Urinary bladder (tissue), 4 donors: Measurements from ENCODE around the gene PRH1. TPM values are rescaled to one million over a fixed set of nuclear protein-coding genes. Genes with fewer than 3 reads are reported as not detected.

Experiments used
- DNase-seq: peaks from one replicate; pipeline ENCODE4 v3.0.0-alpha.2; 2015; ENCODE audit errors: extremely low spot score
- H3K27ac ChIP-seq: one replicate; pipeline ENCODE4 v1.5.1; 2013; ENCODE audit warnings: low read depth, mild to moderate bottlenecking, moderate library complexity
- H3K36me3 ChIP-seq: one replicate; pipeline ENCODE4 v1.6.1; 2013; ENCODE audit warnings: mild to moderate bottlenecking, moderate library complexity; ENCODE audit not compliant: insufficient read depth
- H3K4me1 ChIP-seq: one replicate; pipeline ENCODE4 v1.6.1; 2013; ENCODE audit warnings: mild to moderate bottlenecking, moderate library complexity; ENCODE audit not compliant: insufficient read depth
- H3K4me3 ChIP-seq: one replicate; pipeline ENCODE4 v1.5.1; 2013; ENCODE audit warnings: low read depth, low read length
- WGBS: extraction: QIAGEN DNeasy Blood & Tissue Kit; methylation state at CpG from one replicate; pipeline ENCODE4 v1.1.7; 2013; 5-methylcytosine and 5-hydroxymethylcytosine counted together
- polyA plus RNA-seq: library from polyadenylated mRNA; stranded (reverse); fragments of 200-250 nt; gene quantifications from one replicate; pipeline ENCODE4 v1.2.3, GENCODE V29; 2013
- total RNA-seq: library from RNA; depleted of rRNA; stranded (reverse); fragments of >200 nt; gene quantifications from one replicate; pipeline ENCODE4 v1.2.3, GENCODE V29; 2014
- donor health status: healthy with polysubstance abuse.
- donor health status: healthy.

Gene PRH1
- total RNA-seq (103 TPM), polyA plus RNA-seq (4.5 TPM)

- WGBS: 93% methylated on average over 6 of the region's 6 CpGs
Measured at GRCh38 chr12:10884086-10884725, at the start of gene PRH1. Gene PRH1 (minus strand): TSS chr12:10884255. CDS start chr12:10884217, 38 bp downstream.

GRCh38 chr12:10928746-10929286 lies 44.8 kb upstream of the PRH1 start, which contains the start of gene PRH2:
Gene PRH2 (plus strand): TSS chr12:10929236. CDS start chr12:10929274, 38 bp downstream.
- 97% methylated on average over 5 of the region's 5 CpGs for WGBS
- H3K36me3 ChIP-seq: no peaks in the 10 kb centered on the region
- H3K4me1 ChIP-seq: no peaks in the 10 kb centered on the region
- no peak within 1 kb of the TSS for H3K27ac ChIP-seq
- H3K4me3 ChIP-seq: no peak within 1 kb of the TSS
- no peak for DNase-seq

More at GRCh38 chr12:10884086-10884725, at the start of gene PRH1:
- DNase-seq: no peak
- H3K27ac ChIP-seq: no peak within 1 kb of the TSS
- no peaks in the 10 kb centered on the region for H3K4me1 ChIP-seq
- H3K36me3 ChIP-seq: peaks cover 3% of the 10 kb centered on the region
- H3K4me3 ChIP-seq: no peak within 1 kb of the TSS

DNA sequence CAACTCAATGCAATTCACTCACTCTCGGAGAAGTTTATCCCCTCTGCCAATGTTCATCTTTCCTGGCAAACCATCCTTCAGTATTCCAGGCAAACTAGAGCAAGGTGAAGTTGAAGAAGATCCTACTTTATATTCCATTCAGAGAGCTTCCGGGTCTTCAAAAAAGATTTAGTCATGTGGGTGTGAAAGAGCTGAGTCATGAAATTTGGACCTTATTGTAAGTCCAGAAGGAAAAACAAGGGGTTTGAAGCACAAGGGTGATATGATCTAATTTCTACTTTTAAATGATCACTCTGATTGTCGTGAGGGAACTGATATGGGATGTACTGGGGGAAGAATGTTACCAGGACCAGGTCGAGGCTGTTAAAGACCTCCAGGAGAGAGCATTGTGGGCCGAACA lies 42.2 kb upstream of the PRH1 start:
- no peak overlapping the region for H3K27ac ChIP-seq
- H3K4me1 ChIP-seq: no peaks in the 10 kb centered on the region
- DNase-seq: no peak
- no peaks in the 10 kb centered on the region for H3K36me3 ChIP-seq
- 88% methylated on average over 5 of the region's 5 CpGs for WGBS
- H3K4me3 ChIP-seq: no peak overlapping the region

- 93% methylated on average over 1 of the region's 1 CpG for WGBS
- no peak overlapping the region for H3K4me3 ChIP-seq
Measured at GRCh38 chr12:10919809-10920208, 35.8 kb upstream of the PRH1 start.

GRCh38 chr12:10910380-10910779 lies 26.3 kb upstream of the PRH1 start:
- Histone ChIP-seq H3K36me3 (no peaks in the 10 kb centered on the region), H3K4me3 (no peak overlapping the region), H3K27ac (no peak overlapping the region), H3K4me1 (no peaks in the 10 kb centered on the region)
- no peak for DNase-seq
- 95% methylated on average over 8 of the region's 8 CpGs for WGBS

More at GRCh38 chr12:10919809-10920208, 35.8 kb upstream of the PRH1 start:
- no peaks in the 10 kb centered on the region for H3K36me3 ChIP-seq
- DNase-seq: no peak
- no peak overlapping the region for H3K27ac ChIP-seq
- no peaks in the 10 kb centered on the region for H3K4me1 ChIP-seq

GRCh38 chr12:10909462-10909861 lies 25.4 kb upstream of the PRH1 start, which contains the start of gene TAS2R13:
Gene TAS2R13 (minus strand): TSS chr12:10909562. CDS start chr12:10909298, 264 bp downstream.
- WGBS: 95% methylated on average over 1 of the region's 1 CpG
- DNase-seq: no peak
- no peaks in the 10 kb centered on the region for H3K36me3 ChIP-seq

GRCh38 chr12:10904686-10905085 lies 20.6 kb upstream of the PRH1 start:
- WGBS: 97% methylated on average over 4 of the region's 4 CpGs
- Histone ChIP-seq H3K4me1 (no peaks in the 10 kb centered on the region), H3K27ac (no peak overlapping the region), H3K36me3 (no peaks in the 10 kb centered on the region), H3K4me3 (no peak overlapping the region)
- no peak for DNase-seq

More at GRCh38 chr12:10909462-10909861, 25.4 kb upstream of the PRH1 start, which contains the start of gene TAS2R13:
- H3K4me3 ChIP-seq: no peak within 1 kb of the TSS
- no peaks in the 10 kb centered on the region for H3K4me1 ChIP-seq
- H3K27ac ChIP-seq: no peak within 1 kb of the TSS

DNA sequence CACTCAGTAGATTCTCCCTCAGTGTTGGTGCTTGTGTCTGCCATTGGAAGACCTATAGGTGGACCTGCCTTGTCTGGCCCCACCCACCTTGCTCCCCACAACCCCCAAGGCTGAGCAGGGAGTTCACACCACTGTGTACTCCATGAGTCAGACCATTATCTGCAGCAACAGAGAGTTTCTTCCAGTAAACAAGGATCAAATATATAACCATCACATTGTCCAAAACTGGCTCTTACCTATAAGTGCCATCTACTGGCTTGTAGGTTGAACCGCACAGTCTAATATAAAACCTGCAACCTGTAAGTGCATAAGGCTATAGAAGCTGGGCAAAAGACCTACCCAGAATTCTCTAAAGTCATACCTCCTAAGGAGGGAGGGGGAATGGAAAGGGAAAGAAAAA lies 17.4 kb upstream of the PRH1 start:
- no peaks in the 10 kb centered on the region for H3K4me1 ChIP-seq
- no peak overlapping the region for H3K27ac ChIP-seq
- no peaks in the 10 kb centered on the region for H3K36me3 ChIP-seq
- 95% methylated on average over 1 of the region's 1 CpG for WGBS
- DNase-seq: no peak
- no peak overlapping the region for H3K4me3 ChIP-seq

- no peaks in the 10 kb centered on the region for H3K36me3 ChIP-seq
- H3K4me1 ChIP-seq: no peaks in the 10 kb centered on the region
- DNase-seq: no peak
- no peak overlapping the region for H3K27ac ChIP-seq
- 98% methylated on average over 1 of the region's 1 CpG for whole genome bisulfite sequencing
- H3K4me3 ChIP-seq: no peak overlapping the region
Measured at GRCh38 chr12:10900972-10901371, 16.9 kb upstream of the PRH1 start.

GRCh38 chr12:10900530-10900929 lies 16.5 kb upstream of the PRH1 start:
- H3K36me3 ChIP-seq: no peaks in the 10 kb centered on the region
- H3K27ac ChIP-seq: no peak overlapping the region
- no peaks in the 10 kb centered on the region for H3K4me1 ChIP-seq
- 98% methylated on average over 1 of the region's 1 CpG for WGBS
- H3K4me3 ChIP-seq: no peak overlapping the region
- DNase-seq: no peak

GRCh38 chr12:10896854-10897253 lies 12.8 kb upstream of the PRH1 start:
- Histone ChIP-seq H3K27ac (no peak overlapping the region), H3K36me3 (no peaks in the 10 kb centered on the region), H3K4me1 (no peaks in the 10 kb centered on the region), H3K4me3 (no peak overlapping the region)
- no peak for DNase-seq
- 95% methylated on average over 5 of the region's 5 CpGs for WGBS

DNA sequence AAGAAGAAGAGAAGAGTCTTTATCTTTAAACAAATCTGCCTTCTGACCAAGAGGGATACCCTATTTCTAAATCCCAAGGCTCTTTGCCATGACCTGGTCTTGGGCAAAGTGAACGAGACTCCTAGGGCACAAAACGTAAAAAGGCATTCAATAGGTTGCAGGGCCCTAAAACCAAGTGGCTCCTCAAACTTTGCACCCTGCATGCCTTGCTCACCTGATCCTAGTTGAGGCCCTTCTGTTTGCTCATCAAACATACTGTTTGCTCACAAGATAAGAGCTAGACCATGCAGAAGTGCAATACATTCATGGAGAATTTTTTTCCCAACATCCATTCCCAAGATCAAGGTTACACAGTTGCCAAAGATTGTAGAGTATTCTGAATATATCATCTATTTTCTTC lies 7.9 kb upstream of the PRH1 start:
- Histone ChIP-seq H3K4me3 (no peak overlapping the region), H3K36me3 (no peaks in the 10 kb centered on the region), H3K4me1 (no peaks in the 10 kb centered on the region), H3K27ac (no peak overlapping the region)
- no peak for DNase-seq
- 95% methylated on average over 2 of the region's 2 CpGs for WGBS

DNA sequence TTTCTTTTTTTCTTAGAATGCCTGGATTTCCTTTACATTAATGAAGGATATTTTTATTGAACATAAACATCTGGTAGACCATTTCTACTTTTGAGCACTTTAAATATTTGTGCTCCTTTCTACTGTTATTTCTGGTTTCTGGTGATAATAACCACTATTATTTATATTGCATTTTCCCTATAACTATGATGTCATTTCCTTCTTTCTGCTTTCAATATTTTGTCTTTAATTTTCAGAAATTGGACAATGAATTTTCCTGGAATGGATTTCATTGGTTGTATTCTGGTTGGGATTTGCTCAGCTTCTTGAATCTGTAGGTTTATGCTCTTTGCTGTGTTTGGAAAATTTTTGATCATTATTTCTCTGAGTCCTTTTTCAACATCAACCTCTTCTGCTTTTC lies 5.2 kb upstream of the PRH1 start:
- Histone ChIP-seq H3K27ac (no peak overlapping the region), H3K4me3 (no peak overlapping the region), H3K4me1 (no peaks in the 10 kb centered on the region), H3K36me3 (no peaks in the 10 kb centered on the region)
- DNase-seq: no peak

- no peak overlapping the region for H3K27ac ChIP-seq
- H3K4me1 ChIP-seq: no peaks in the 10 kb centered on the region
- H3K36me3 ChIP-seq: peaks cover under 1% of the 10 kb centered on the region
- H3K4me3 ChIP-seq: no peak overlapping the region
- WGBS: 39% methylated on average over 2 of the region's 2 CpGs
- no peak for DNase-seq
Measured at GRCh38 chr12:10873378-10873777, 10.7 kb downstream of the PRH1 start.
